Suppressor macrophage treated with lipopolysaccharide for 1 hour (primary cell): ENCODE data around the gene ADAMTS7.

Source experiments
- DNase-seq, 3 donors: peaks; one replicate each; pipeline ENCODE4 v3.0.0-alpha.2; 2020 to 2022

ADAMTS7 gene

GRCh38 chr15:78717956-78718656 lies 93.2 kb downstream of the ADAMTS7 start:
- DNase-seq: peak; percentile 19 to 65 (median 53)

- peak; percentile 27 to 74 (median 44) for DNase-seq
Observed at GRCh38 chr15:78716651-78717050, 94.6 kb downstream of the ADAMTS7 start.

GRCh38 chr15:78715930-78716329 lies 95.3 kb downstream of the ADAMTS7 start:
- peak; percentile 64 to 90 (median 69) for DNase-seq

- DNase-seq: no peak
Observed at GRCh38 chr15:78715434-78715833, 95.8 kb downstream of the ADAMTS7 start.

GRCh38 chr15:78714890-78715289 lies 96.4 kb downstream of the ADAMTS7 start:
- peak; percentile 17 to 37 (median 18) for DNase-seq

- DNase-seq: no peak
Observed at GRCh38 chr15:78712797-78713515, 98.3 kb downstream of the ADAMTS7 start.

GRCh38 chr15:78711638-78712037 lies 99.6 kb downstream of the ADAMTS7 start:
- no peak for DNase-seq

- DNase-seq: peak; percentile 57 to 78 (median 72)
Observed at GRCh38 chr15:78709263-78709882, 101.9 kb downstream of the ADAMTS7 start.
